Fibroblast of skin of left quadriceps (primary cell): ENCODE data around the gene GABRD.

Experiments used
- DNase-seq, 2 experiments: peaks; one replicate each; pipeline ENCODE4 v3.0.0-alpha.2; 2013; ENCODE audit warnings: low read depth in 2 of 2

Gene GABRD

DNA sequence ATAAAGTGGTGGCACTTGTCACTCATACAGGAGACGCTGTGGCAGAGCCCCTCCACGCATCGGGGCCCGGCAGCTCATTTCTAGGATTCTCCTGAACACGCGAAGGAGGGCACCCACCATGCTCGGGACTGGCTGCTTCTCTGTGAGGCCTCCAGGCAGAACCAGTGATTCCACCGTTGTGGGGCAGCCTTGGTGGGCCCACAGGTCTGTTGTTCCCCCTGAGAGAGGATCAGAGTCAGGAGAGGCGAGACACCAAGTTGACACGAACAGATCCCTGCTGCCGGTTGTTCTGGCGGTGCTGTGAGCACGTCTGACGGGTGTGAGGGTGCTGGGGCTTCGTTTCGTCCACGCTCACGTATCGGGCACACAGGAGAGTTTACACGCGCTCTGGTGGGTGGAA is 57.7 kb downstream of the GABRD start:
- DNase-seq = no peak

- no peak for DNase-seq
Observed at GRCh38 chr1:2078170-2078569, 59.0 kb downstream of the GABRD start.

- DNase-seq = no peak
Observed at GRCh38 chr1:2079396-2080085, 60.4 kb downstream of the GABRD start.

DNA sequence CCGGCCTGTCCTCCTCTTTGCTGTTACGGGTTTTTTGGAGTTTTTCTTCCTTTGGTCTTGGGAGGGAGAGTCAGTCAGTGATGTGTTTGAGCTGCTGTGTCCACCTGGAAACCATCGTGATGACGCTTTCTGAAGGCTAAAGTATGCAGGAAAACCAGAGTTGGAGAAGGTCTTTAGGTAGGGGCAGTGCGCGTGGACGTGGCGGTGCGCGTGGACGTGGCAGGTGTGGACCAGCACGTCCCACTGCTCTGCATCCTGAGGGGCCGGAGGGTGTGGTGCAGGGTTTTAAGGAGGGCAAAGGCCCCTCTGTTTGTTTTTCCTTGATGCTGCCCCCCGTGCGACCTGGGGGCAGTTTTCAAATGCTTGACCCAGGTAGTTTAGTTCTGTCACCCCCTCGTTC is 61.0 kb downstream of the GABRD start:
- DNase-seq = no peak
